Fibroblast of skin of scalp (primary cell): ENCODE data around the gene PNMA1.

Experiments used
- DNase-seq: peaks from one replicate; pipeline ENCODE4 v3.0.0-alpha.2; 2013

PNMA1 gene

GRCh38 chr14:73736842-73737241, 22.7 kb upstream of the PNMA1 start:
- no peak for DNase-seq

DNA sequence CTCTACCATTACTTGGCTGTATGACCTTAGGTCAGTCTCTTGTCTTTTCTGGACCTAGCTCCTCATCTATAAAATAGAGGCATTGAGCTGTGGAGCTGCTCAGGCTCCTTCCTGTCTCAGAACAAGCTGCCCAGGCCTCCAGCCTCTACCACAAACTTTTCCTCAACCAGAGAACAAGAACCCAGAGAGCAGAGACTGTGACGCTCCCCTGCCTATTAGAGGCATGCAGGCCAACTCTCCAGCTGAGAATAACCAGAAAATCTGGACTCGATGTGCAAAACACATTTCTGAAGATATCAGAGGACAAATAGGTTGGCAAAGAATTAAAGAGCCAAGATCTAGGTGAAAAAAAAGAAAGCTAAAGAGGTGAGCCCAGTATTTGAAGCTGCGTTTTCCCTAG, 17.8 kb upstream of the PNMA1 start:
- no peak for DNase-seq

- no peak for DNase-seq
Measured at GRCh38 chr14:73731111-73731510, 16.9 kb upstream of the PNMA1 start.

DNA sequence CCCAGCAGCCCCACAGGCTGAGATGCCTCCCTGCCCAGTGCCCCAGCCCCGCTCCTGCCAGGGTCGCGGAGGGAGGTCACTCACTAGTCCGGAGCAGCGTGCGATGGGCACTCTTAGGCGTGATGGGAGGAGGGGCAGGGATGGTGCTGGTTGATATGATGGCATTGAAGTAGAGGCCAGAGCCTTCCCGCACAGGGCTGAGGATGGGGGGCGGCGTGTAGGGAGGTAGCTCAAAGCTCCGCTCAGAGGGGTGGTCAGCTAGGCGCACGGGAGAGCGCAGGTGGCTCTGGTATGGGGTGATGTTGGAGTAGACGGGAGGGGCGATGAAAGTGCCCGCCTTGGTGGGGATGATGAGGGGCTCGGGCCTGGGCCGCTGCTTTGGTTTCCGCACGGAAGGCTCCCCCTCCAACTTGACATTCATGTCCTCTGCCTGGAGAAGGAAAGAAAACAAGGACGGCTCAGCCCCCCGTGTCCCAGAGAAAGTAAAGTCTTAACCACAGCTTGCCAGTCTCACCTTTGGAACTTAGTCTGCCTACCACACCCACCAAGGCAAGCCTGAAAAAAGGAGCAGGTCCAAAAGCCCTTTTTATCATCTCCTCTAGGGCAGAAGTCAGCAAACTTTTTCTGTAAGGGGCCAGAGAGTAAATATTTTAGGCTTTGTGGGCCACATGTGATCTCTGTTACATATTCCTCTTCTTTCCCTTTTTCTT, 15.5 kb upstream of the PNMA1 start:
- DNase-seq = no peak

DNA sequence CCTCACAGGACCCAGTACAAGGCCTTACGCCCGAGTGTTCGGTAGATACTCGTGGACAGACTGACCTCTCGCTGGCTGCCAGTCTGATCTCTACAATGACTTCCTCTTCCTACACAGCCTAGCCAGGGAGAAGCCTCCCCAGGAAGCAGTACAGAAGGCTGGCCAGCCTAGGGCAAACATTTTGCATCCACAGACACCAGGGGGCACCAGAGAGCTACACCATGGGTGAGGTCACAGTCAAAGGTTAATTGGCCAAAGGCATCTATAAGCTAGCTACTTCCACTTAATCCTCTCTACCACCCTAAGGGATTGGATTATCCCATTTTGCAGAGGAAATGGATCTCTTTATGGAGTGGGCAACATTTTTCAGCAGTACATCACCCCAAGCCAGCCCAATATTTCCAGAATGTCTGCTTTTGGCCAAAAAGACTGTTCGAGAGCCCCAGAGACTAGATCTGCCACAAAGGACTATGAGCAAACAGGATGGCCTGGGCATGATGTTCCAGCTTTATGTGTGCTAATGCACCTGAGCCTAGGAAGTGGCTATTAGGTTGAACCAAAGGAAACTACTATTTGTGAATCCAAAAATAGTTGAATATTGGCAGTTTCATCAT, 14.6 kb upstream of the PNMA1 start:
- DNase-seq = peak; percentile 69

DNA sequence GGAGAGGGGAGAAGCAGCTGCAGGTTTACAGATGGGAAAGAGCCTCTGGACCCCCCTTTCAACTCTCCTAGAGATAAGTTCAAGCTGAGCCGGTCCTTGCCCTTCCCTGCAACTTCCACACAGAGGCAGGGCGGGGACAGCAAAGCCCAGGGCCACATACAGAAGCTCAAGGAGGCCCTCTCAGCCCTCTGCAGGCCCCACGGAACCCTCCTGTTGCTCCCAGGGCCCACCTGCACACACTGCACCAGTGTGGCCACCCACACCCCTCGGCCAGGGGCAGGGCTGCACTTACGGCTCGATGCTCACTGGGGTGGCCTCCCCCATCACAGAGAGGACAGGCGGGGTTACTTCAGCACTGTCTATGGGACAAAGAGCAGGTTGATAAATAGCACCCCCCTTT, 13.0 kb upstream of the PNMA1 start:
- no peak for DNase-seq

DNA sequence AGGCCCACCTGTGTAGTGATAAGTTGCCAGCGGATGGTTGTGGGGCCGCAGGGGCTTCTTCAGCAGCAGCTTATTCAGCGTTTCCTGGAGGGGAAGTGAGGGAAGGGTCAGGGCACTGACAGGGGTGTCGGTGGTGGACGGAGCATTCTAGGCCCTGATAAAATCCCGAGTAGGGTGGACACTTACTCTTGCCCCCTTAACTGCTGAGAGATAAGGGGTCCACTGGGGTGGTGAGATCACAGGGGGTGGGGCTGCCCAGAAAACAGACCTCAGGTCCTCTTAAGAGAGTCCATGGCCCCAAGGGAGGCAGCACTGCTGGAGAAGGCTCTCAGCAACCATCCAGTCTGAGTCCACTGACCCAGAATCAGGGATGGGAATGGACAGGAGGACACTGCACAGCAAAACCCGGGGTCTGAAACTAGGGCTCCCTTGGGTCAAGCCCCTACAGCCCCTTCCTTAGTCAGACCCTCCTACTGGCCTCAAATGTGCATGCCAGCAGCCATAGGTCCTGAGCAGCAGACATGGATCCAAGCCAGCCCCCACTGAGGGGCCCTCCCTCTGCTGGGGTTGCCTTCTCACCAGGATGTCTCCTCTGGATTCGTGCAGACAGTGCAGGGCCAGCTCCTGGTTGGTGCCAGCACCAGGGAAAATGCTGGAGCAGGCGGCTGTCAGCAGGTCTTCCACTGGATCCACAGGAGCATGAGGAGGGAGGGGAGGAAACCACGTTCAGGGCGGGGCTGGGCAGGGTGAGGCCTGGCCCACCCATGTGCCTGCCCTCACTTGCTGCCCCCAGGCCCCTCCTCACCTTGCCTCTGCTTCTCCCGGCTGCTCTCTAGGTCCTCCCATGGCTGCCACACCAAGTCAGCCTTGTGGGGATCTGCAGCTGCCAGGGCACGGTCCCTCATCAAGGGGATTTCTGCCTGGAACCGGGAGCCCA, 12.1 kb upstream of the PNMA1 start:
- DNase-seq = peak; percentile 56

GRCh38 chr14:73725116-73726024, 11.2 kb upstream of the PNMA1 start:
- DNase-seq = peak; percentile 35

DNA sequence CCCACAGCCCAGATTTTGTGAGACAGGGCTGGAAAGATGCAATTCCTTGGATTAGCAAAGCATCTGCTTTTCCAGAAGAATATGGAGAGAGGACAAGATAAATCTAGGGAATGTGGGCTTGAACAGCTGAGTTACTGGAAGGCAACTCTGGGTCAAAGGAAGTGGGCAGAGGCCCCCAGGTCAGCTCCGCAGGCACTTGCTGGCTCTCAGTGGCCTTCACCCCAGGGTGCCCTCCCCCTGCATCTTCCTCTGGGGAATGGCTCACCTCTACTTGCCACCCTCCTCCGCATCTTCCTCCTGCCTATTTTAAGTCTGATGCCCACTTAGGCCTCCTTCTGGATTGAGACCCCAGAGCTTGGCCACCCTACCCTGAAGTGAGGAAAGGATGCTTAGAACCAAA, 10.5 kb upstream of the PNMA1 start:
- no peak for DNase-seq

DNA sequence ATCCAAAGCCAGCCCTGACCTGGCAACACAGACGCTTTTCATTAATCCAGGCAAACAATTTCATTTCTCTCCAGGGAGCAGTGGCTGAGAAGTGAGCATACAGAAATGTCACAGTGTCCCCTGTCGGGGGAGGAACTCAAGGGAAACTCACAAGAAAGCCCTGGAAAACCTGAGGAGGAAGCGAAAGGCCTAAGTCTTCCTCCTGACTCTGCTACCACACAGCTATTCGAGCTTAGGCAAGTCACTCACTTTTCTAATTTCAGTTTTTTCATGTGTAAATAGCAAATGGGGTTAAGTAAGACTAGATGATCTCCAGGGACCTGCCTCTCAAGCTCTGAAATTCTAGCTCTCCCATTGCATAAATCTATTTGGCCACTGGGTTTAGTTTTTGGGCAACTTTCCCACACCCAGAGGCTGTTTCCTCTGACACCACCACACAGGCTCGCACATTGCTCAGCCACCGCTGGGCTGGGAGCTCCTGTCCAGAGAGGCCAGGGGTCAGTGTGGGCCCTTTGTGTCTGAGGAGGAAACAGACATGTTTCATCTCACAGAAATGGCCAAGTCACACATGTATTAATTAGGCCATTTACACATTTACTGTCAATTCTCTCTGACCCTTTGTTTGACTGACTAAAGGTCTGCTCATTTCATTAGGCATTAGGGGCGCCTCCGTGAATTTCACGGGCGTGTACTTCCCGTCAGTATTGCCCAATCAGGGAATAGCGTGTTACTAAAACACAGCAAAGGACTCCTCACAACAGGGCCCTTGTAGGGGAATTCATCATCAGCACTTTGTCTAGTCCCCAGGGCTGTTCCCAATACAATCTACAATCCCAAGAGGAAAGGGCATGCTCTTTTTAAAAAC, 9.8 kb upstream of the PNMA1 start:
- peak; percentile 98 for DNase-seq

DNA sequence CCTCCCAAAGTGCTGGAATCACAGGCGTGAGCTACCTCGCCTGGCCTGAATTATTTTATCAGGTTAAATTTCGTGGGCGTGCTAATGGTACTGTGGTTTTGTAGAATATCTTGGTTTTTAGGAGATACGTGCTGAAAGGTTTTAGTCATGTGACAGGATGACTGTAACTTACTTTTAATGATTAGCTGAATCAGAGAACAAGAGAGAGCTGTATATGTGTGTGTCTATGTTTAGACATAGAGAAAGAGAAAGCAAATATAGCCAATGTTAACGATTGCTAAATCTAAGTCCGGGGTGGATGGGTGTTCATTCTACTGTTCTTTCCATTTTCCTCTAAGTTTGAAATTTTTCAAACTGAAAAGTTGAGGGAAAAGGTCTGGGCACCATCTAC, 9.2 kb upstream of the PNMA1 start:
- DNase-seq = no peak

- DNase-seq = no peak
Measured at GRCh38 chr14:73722581-73722980, 8.4 kb upstream of the PNMA1 start.

- no peak for DNase-seq
Measured at GRCh38 chr14:73721101-73721821, 7.1 kb upstream of the PNMA1 start.

GRCh38 chr14:73720636-73721035, 6.5 kb upstream of the PNMA1 start:
- no peak for DNase-seq

DNA sequence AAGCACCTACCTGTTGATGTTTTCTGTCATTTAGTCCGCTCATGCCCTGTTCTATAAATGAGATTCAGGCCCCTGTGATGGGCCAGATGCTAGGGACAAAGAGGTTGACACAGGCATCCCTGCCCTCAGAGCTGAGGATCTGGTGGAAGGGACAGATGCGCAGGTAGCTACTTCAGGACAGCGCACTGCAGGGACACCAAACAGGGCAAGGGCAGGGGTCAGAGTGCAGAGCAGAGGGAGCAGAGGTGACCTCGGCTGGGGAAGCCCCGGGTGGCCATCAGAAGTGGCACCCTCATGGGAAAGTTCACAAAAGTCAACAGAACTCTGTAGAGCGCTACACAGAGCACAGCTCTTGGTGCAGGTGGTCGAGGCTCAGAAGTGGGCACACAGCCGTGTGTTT, 5.6 kb upstream of the PNMA1 start:
- DNase-seq = no peak

- DNase-seq = no peak
Measured at GRCh38 chr14:73719361-73719760, 5.2 kb upstream of the PNMA1 start.

- DNase-seq = no peak
Measured at GRCh38 chr14:73718418-73719251, 4.5 kb upstream of the PNMA1 start.

DNA sequence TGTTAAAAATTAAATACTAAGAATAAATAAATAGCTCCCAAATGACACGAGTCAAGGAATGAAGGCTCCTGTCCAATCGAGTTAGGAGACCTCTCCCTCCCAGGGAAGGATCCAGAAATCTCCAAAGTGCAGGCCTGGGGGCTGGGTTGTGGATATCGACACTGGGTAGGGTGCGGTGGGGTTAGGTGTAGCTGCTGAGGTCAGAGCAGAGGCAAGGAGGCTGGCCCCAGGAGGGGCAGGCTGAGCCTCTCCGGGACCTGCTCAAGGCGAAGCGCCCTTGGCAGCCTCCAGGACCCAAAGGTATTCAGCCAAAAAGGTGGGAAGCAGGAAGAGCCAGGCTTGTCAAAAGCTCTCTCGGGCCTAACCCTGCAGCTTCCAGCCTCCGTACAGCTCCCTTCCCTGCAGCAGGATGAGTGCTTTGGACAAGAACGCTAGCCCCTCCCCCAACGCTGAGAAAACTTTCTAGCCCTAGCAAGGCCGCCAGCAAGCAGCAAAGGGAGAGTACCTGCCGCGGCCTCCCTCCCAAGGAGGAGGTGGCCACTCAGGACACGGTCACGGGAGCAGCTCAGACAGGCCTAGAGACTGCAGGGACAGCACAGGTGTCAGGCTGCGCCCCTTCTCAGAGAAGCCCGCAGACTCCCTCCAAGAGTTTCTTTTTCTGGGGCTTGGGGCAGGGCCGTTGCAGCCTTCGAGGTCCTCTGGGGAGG, 3.7 kb upstream of the PNMA1 start:
- DNase-seq = no peak

DNA sequence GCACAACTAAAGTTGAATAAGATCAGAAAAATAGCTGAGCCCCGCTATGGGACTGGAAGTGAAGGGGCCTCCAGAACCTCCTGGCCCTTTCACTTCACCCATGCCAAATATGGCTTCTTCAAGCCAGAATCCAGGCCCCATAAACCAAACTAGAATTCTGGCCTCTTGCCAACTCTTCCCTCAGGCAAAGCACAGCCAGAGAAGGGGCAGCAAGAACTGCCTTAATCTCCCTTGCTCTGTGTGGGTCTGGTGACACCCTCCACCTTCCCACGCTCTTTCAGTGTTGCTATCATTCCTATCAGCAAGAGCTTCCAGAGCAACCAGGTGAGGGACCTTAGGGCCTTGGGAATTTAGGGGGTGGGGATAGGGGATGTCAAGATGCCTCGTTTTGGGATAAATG, 3.1 kb upstream of the PNMA1 start:
- no peak for DNase-seq
